ENCODE data around the gene OR56B4. TPM values are rescaled to one million over a fixed set of nuclear protein-coding genes. Genes with fewer than 3 reads are reported as not detected.

OR56B4 gene
- total RNA-seq, 6 experiments from 2014 or later = not detected

DNA sequence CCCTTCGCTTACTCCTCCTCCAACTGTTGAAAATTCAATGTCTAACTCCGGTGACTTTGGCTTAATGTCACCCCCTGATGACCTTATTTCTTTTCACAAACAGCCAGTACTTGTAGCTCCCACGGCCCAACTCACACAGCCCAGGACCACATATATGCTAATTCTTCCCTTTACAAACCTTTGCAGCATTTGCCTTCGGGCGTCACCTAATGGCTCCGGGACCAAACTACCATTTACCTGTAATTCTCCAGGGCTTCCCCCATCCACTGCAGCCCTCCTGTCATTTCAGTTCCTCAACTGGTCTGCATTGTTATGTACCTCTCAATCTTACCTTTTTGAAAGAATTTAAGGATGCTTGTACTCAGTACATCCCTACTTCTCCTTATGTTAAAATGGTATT, 29.8 kb upstream of the OR56B4 start:
- intact Hi-C loops (cut with DNase I) = no loop called here
- Histone ChIP-seq H3K36me3 (no peaks in the 10 kb centered on the region), H3K9me3 (no peaks in the 10 kb centered on the region), H3K27me3 (no peaks in the 10 kb centered on the region), H3K27ac (no peak overlapping the region), H3K4me1 (no peaks in the 10 kb centered on the region), H3K4me3 (no peak overlapping the region)
- DNase-seq (no peak), ATAC-seq (no peak)
- 86% methylated on average over 6 of the region's 6 CpGs for WGBS (ENCODE audit: insufficient coverage, low coverage, low lambda C conversion rate, missing lambda C conversion rate)
- TF ChIP-seq POLR2A (IDR thresholded peaks at IDR 0.05) = no peak
- TF ChIP-seq, protein P1, sequence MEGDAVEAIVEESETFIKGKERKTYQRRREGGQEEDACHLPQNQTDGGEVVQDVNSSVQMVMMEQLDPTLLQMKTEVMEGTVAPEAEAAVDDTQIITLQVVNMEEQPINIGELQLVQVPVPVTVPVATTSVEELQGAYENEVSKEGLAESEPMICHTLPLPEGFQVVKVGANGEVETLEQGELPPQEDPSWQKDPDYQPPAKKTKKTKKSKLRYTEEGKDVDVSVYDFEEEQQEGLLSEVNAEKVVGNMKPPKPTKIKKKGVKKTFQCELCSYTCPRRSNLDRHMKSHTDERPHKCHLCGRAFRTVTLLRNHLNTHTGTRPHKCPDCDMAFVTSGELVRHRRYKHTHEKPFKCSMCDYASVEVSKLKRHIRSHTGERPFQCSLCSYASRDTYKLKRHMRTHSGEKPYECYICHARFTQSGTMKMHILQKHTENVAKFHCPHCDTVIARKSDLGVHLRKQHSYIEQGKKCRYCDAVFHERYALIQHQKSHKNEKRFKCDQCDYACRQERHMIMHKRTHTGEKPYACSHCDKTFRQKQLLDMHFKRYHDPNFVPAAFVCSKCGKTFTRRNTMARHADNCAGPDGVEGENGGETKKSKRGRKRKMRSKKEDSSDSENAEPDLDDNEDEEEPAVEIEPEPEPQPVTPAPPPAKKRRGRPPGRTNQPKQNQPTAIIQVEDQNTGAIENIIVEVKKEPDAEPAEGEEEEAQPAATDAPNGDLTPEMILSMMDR (IDR thresholded peaks at IDR 0.05) = no peak

DNA sequence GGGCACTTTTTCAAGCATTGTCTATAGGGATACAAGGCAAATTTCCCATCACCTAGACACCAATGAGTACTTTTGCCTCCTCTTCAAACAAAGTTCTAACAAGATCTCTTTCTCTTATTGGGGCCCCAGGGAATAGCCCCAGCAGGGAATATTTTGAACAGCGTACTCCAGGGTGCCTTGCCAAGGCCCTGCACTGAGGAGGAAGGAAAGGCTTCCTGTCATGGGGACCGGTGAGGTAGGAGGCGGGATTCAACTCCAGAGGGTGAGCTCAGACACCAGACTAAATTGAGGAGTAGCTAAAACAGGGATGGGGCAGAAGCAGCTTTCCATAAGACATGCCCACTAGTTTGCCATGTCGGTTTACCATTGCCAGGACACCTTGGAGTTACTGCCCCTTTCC, 28.0 kb upstream of the OR56B4 start:
- DNase-seq (no peak), ATAC-seq (peak in 1 of 4 donors; percentile 30)
- Histone ChIP-seq H3K27me3 (no peaks in the 10 kb centered on the region), H3K9me3 (no peaks in the 10 kb centered on the region), H3K27ac (no peak overlapping the region), H3K4me1 (no peaks in the 10 kb centered on the region), H3K4me3 (no peak overlapping the region), H3K36me3 (no peaks in the 10 kb centered on the region)
- intact Hi-C loops (cut with DNase I) = no loop called here
- WGBS (ENCODE audit: insufficient coverage, low coverage, low lambda C conversion rate, missing lambda C conversion rate) = 41% methylated on average over 3 of the region's 4 CpGs
- TF ChIP-seq, protein P1 (IDR thresholded peaks at IDR 0.05) = no peak
- TF ChIP-seq POLR2A (IDR thresholded peaks at IDR 0.05) = no peak

DNA sequence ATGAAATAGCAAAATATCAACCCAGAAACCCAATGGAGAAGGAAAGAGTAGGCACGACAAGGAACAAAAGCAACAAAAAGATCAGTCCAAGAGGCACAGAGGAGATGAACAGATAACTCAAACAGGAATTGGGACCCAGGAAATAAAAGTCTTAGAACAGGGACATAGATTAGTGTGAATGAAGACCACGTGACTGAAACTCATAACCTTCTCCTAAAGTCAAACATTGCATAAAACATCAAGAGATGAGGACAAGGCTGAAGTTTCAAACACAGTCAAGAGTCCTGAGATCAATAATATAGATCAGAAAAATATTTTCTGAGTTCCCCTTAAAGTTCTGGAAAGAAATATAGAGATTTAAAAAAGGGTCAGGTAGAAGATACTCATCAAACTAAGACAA, 24.4 kb upstream of the OR56B4 start:
- no peaks in the 10 kb centered on the region for H3K27me3 ChIP-seq
- no peak overlapping the region for H3K27ac ChIP-seq
- no peaks in the 10 kb centered on the region for H3K9me3 ChIP-seq
- 72% methylated on average over 2 of the region's 2 CpGs for WGBS (ENCODE audit: insufficient coverage, low coverage, low lambda C conversion rate, missing lambda C conversion rate)
- TF ChIP-seq POLR2A (IDR thresholded peaks at IDR 0.05) = no peak
- TF ChIP-seq, protein P1 (IDR thresholded peaks at IDR 0.05) = no peak
- no peak for DNase-seq
- H3K4me3 ChIP-seq = no peak overlapping the region
- no peaks in the 10 kb centered on the region for H3K4me1 ChIP-seq
- ATAC-seq = no peak
- intact Hi-C loops (cut with DNase I) = no loop called here
- no peaks in the 10 kb centered on the region for H3K36me3 ChIP-seq

DNA sequence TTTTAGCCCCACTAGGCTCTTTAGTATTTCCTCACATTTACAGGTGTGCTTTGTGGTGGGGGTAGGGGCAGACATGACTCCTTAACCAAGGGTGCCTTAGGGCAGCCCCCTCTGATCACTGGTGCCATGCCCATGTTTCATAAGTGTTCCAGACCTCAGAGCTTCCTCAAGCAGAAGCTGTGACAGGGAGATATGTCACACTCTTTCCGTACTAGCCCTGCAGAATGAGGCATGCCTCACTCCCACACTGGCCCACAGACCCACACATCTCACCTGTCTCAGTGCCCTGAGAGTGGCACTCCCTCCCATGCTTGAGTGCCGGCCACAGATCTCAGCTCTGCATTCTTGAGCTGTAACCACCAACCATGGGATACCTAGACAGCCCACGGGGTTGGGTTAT, 22.9 kb upstream of the OR56B4 start:
- Histone ChIP-seq H3K4me1 (no peaks in the 10 kb centered on the region), H3K9me3 (no peaks in the 10 kb centered on the region), H3K27me3 (no peaks in the 10 kb centered on the region), H3K4me3 (no peak overlapping the region), H3K36me3 (no peaks in the 10 kb centered on the region), H3K27ac (no peak overlapping the region)
- intact Hi-C loops (cut with DNase I) = no loop called here
- ATAC-seq (peak in 1 of 4 donors; percentile 31), DNase-seq (no peak)
- WGBS (ENCODE audit: insufficient coverage, low coverage, low lambda C conversion rate, missing lambda C conversion rate) = 60% methylated on average over 1 of the region's 3 CpGs
- TF ChIP-seq, protein P1 (IDR thresholded peaks at IDR 0.05) = no peak
- TF ChIP-seq POLR2A (IDR thresholded peaks at IDR 0.05) = no peak

DNA sequence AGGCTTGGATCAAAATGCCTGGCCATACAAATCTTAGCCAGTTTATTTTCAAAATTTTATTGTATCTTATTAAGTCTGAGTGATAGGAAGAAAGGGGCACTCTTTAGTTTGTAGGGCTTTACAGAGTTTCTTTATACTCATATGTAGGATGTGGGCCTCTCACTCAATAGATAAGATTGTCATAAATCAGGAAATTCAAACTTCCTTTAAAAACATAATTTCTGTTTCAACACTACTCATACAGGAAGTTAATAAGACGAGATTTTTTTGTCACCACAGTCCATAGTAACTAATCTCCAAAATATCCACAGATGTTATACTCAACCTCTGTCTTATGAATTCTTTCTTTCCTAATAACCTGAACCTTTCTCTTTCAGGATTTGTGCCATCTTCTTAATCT, 13.3 kb upstream of the OR56B4 start:
- DNase-seq (no peak), ATAC-seq (peak in 3 of 4 donors; percentile 24 to 45 (median 37))
- no peak for TF ChIP-seq POLR2A (IDR thresholded peaks at IDR 0.05)
- TF ChIP-seq, protein P1 (IDR thresholded peaks at IDR 0.05) = no peak
- H3K4me1 ChIP-seq = no peaks in the 10 kb centered on the region
- no peaks in the 10 kb centered on the region for H3K9me3 ChIP-seq
- 16% methylated on average over 1 of the region's 1 CpG for WGBS (ENCODE audit: insufficient coverage, low coverage, low lambda C conversion rate, missing lambda C conversion rate)
- H3K27me3 ChIP-seq = no peaks in the 10 kb centered on the region
- H3K27ac ChIP-seq = no peak overlapping the region
- no peaks in the 10 kb centered on the region for H3K36me3 ChIP-seq
- H3K4me3 ChIP-seq = no peak overlapping the region
- intact Hi-C loops (cut with DNase I) = no loop called here
